Upper lobe of left lung (tissue), 4 donors: Measurements from ENCODE around the gene ZIC5.

ENCODE experiments used
- CTCF ChIP-seq, 6 experiments: fragments of 450-650 bp in 4 of 6; fragments of 200-600 bp in 2 of 6; sonication (generic) in 2 of 6; IDR thresholded peaks; one replicate each; pipeline ENCODE4 v1.5.1; 2016 to 2019; ENCODE audit warnings: antibody characterized with exemption in 6 of 6
- EP300 ChIP-seq, 4 donors: sonication (generic); formaldehyde crosslinking; IDR thresholded peaks; one replicate each; pipeline ENCODE4 v1.5.1; 2017; ENCODE audit warnings: antibody characterized with exemption in 4 of 4, control low read depth in 2 of 4
- POLR2A ChIP-seq, 4 donors: fragments of 450-650 bp; IDR thresholded peaks; one replicate each; pipeline ENCODE4 v1.5.1; 2016 to 2017; ENCODE audit warnings: antibody characterized with exemption in 4 of 4, mild to moderate bottlenecking in 2 of 4

- no peak for TF ChIP-seq CTCF (IDR thresholded peaks at IDR 0.05)
- TF ChIP-seq EP300 (IDR thresholded peaks at IDR 0.05) = no peak
- no peak for TF ChIP-seq POLR2A (IDR thresholded peaks at IDR 0.05)
These were observed 24.2 kb upstream of the ZIC5 start for GRCh38 chr13:99995589-99996380.
